IMR-90 (cell line): ENCODE data around the gene CEP295NL. TPM values are rescaled to one million over a fixed set of nuclear protein-coding genes. Genes with fewer than 3 reads are reported as not detected.

Source experiments
- ATAC-seq: fragments of 200-7000 bp; cut with Tn5 transposase; 2 replicates; pipeline ENCODE4 v1.9.1; 2020; ENCODE audit warnings: low read depth, mild to moderate bottlenecking, moderate library complexity
- BruUV-seq: library from RNA; stranded (reverse); fragments of 400-500 nt; replicated peaks from 2 replicates; lab custom pipeline; 2021; lab: Mats Ljungman, UMichigan
- CTCF ChIA-PET: fragments of 300-600 bp; formaldehyde crosslinking; extraction: SDS; loops from one replicate; lab custom pipeline; 2021; ENCODE audit warnings: antibody characterized with exemption; lab: Yijun Ruan, JAX
- POLR2A ChIA-PET: fragments of 300-600 bp; sonication (Branson Sonifier 250); formaldehyde crosslinking; loops from one replicate; lab custom pipeline; 2022; ENCODE audit warnings: antibody characterized with exemption; ENCODE audit not compliant: unreplicated experiment; lab: Charles Lee
- DNase-seq: peaks from one replicate; pipeline ENCODE4 v3.0.0; 2013
- H2AFZ ChIP-seq: replicated peaks from 2 replicates; pipeline ENCODE3; 2013; ENCODE audit warnings: low read length, mild to moderate bottlenecking; ENCODE audit not compliant: poor library complexity
- H2AK5ac ChIP-seq: 2 replicates; pipeline ENCODE4 v1.6.1; 2013; ENCODE audit warnings: low read depth, low read length, inconsistent platforms
- H2AK9ac ChIP-seq: replicated peaks from 2 replicates; pipeline ENCODE3; 2013; ENCODE audit warnings: mild to moderate bottlenecking, low read depth, low read length, moderate library complexity; ENCODE audit not compliant: poor library complexity
- H2BK120ac ChIP-seq: 2 replicates; pipeline ENCODE4 v1.6.1; 2013; ENCODE audit warnings: low read depth, low read length, inconsistent platforms
- H2BK15ac ChIP-seq: 3 replicates; pipeline ENCODE4 v1.6.1; 2013; ENCODE audit warnings: low read depth, low read length, inconsistent platforms
- H2BK20ac ChIP-seq: 2 replicates; pipeline ENCODE4 v1.6.1; 2013; ENCODE audit warnings: low read depth, mild to moderate bottlenecking, inconsistent platforms, low read length, moderate library complexity
- H2BK5ac ChIP-seq: 2 replicates; pipeline ENCODE4 v1.6.1; 2013; ENCODE audit warnings: mild to moderate bottlenecking, low read depth, low read length, inconsistent platforms; ENCODE audit not compliant: poor library complexity, severe bottlenecking
- H3K14ac ChIP-seq: replicated peaks from 2 replicates; pipeline ENCODE4 v1.6.1; 2013; ENCODE audit warnings: low read depth, low read length, inconsistent platforms
- H3K18ac ChIP-seq: 2 replicates; pipeline ENCODE4 v1.6.1; 2013; ENCODE audit warnings: low read depth, low read length, control low read depth
- H3K23ac ChIP-seq: 2 replicates; pipeline ENCODE4 v1.6.1; 2013; ENCODE audit warnings: low read depth, low read length, inconsistent platforms
- H3K27ac ChIP-seq: 2 replicates; pipeline ENCODE4 v1.5.1; 2013; ENCODE audit warnings: mild to moderate bottlenecking, control low read depth, low read length; ENCODE audit not compliant: insufficient read depth
- H3K27me3 ChIP-seq: 2 replicates; pipeline ENCODE4 v1.6.1; 2013; ENCODE audit warnings: low read length; ENCODE audit not compliant: control insufficient read depth, insufficient read depth
- H3K36me3 ChIP-seq: 2 replicates; pipeline ENCODE4 v1.6.1; 2013; ENCODE audit warnings: low read length, mixed read lengths; ENCODE audit not compliant: control insufficient read depth, insufficient read depth
- H3K4ac ChIP-seq: 2 replicates; pipeline ENCODE4 v1.6.1; 2013; ENCODE audit warnings: low read depth, low read length, inconsistent platforms
- H3K4me1 ChIP-seq: 2 replicates; pipeline ENCODE4 v1.6.1; 2013; ENCODE audit warnings: low read length, mixed read lengths; ENCODE audit not compliant: control insufficient read depth, insufficient read depth
- H3K4me2 ChIP-seq: 2 replicates; pipeline ENCODE4 v1.6.1; 2013; ENCODE audit warnings: low read depth, mild to moderate bottlenecking, control low read depth, low read length, moderate library complexity
- H3K4me3 ChIP-seq: 2 replicates; pipeline ENCODE4 v1.5.1; 2013; ENCODE audit warnings: low read depth, mild to moderate bottlenecking, control low read depth, low read length, moderate library complexity; ENCODE audit not compliant: insufficient read depth
- H3K56ac ChIP-seq: 2 replicates; pipeline ENCODE4 v1.6.1; 2013; ENCODE audit warnings: low read length, inconsistent platforms; ENCODE audit not compliant: insufficient read depth; ENCODE audit errors: extremely low read depth
- H3K79me1 ChIP-seq, 2 experiments: 2 replicates each; pipeline ENCODE4 v1.6.1; 2013; ENCODE audit warnings: low read length in 2 of 2, inconsistent platforms in 1 of 2, low read depth in 1 of 2
- H3K9ac ChIP-seq: 2 replicates; pipeline ENCODE4 v1.6.1; 2013; ENCODE audit warnings: low read depth, low read length, control low read depth
- H3K9me1 ChIP-seq: 2 replicates; pipeline ENCODE4 v1.6.1; 2013; ENCODE audit warnings: low read length, inconsistent platforms; ENCODE audit not compliant: insufficient read depth
- H3K9me3 ChIP-seq: 2 replicates; pipeline ENCODE4 v1.6.1; 2013; ENCODE audit warnings: low read length; ENCODE audit not compliant: control insufficient read depth, insufficient read depth
- H4K20me1 ChIP-seq: 2 replicates; pipeline ENCODE4 v1.6.1; 2013; ENCODE audit warnings: low read length, inconsistent platforms; ENCODE audit not compliant: insufficient read depth
- H4K5ac ChIP-seq: 2 replicates; pipeline ENCODE4 v1.6.1; 2013; ENCODE audit warnings: mild to moderate bottlenecking, low read depth, low read length, control low read depth
- H4K8ac ChIP-seq, 2 experiments: 2 replicates each; pipeline ENCODE4 v1.6.1; 2013; ENCODE audit warnings: low read depth in 2 of 2, low read length in 2 of 2, control low read depth in 1 of 2, inconsistent platforms in 1 of 2
- H4K91ac ChIP-seq: 2 replicates; pipeline ENCODE4 v1.6.1; 2013; ENCODE audit warnings: low read depth, low read length, inconsistent platforms; ENCODE audit not compliant: insufficient read depth
- POLR2A ChIP-seq: IDR thresholded peaks from 2 replicates; pipeline ENCODE4 v1.6.1; 2012; ENCODE audit warnings: mild to moderate bottlenecking, low read depth, low read length
- WGBS, 2 experiments: methylation state at CpG; one replicate each; pipeline versions ENCODE4 v1.1.5 to v1.1.7; 2013; ENCODE audit warnings: missing lambda C conversion rate in 2 of 2; ENCODE audit not compliant: insufficient read length in 1 of 2; ENCODE audit errors: extremely low coverage in 2 of 2; 5-methylcytosine and 5-hydroxymethylcytosine counted together
- dilution Hi-C: fragments of 300-500 bp; cut with HindIII; formaldehyde crosslinking; loops from one replicate; pipeline ENCODE4 v1.14.3; 2018; ENCODE audit warnings: low sequenced_read_pairs; ENCODE audit not compliant: unreplicated experiment
- in situ Hi-C: fragments of 300-500 bp; cut with MboI; formaldehyde crosslinking; loops from 3 replicates; pipeline ENCODE4 v1.14.3; 2019; ENCODE audit warnings: low sequenced_read_pairs, inconsistent platforms, mixed read lengths
- intact Hi-C: fragments of 100-400 bp; cut with micrococcal nuclease; formaldehyde crosslinking; loops from 2 replicates; pipeline ENCODE4 v1.10.0; 2022
- polyA plus RNA-seq, 3 experiments: library from polyadenylated mRNA; depleted of rRNA; stranded (reverse); fragments of >200 nt; gene quantifications; 2 replicates each; pipeline ENCODE4 v1.2.3, GENCODE V29; 2012; ENCODE audit warnings: low replicate concordance in 1 of 3
- total RNA-seq: library from RNA; depleted of rRNA; stranded (reverse); fragments of >200 nt; gene quantifications from 2 replicates; pipeline ENCODE4 v1.2.3, GENCODE V29; 2012
- TF ChIP-seq, protein P1 (sequence below): fragments of 150-350 bp; IDR thresholded peaks from 2 replicates; pipeline ENCODE4 v1.6.1; 2016; ENCODE audit warnings: low read depth, mild to moderate bottlenecking, low read length, moderate library complexity, borderline replicate concordance

The CEP295NL gene
- total and polyA plus RNA-seq, 2 of the 4 experiments (the other 2 are of a cell fraction): 0.31 to 0.72 TPM

DNA sequence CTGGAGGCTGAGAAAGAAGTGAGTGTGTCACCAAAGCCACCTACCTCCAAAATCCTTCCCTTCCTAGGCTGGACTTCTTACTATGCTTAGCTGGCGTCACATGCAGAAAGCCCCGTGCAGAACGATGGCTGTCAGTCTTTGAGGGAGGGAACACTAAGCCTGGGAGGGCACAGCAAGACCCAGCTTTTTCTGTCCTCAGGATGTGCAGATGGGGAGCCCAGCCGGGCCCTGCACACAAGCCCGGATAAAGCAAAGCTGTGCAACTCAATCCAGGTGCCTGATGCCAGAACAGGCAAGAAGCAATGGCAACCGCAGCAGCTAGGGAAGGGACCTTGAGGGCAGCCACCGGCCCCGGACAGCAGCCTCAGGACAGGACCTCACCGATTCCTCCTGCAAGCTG, 48.5 kb downstream of the CEP295NL start:
- Histone ChIP-seq H4K8ac (no peak overlapping the region), H2BK120ac (no peak overlapping the region), H3K18ac (no peak overlapping the region), H4K5ac (no peak overlapping the region), H3K56ac (no peak overlapping the region), H3K79me1 (peaks cover 9 to 57% of the 10 kb centered on the region in 2 experiments; a peak in 3 of 4 replicates), H3K36me3 (peaks cover 39% of the 10 kb centered on the region), H3K9ac (no peak overlapping the region), H3K4me3 (no peak overlapping the region), H3K4me1 (peaks cover 3% of the 10 kb centered on the region; the same call in 1 of the 2 replicates), H2BK5ac (no peak overlapping the region), H3K27ac (no peak overlapping the region), H3K23ac (no peak overlapping the region), H4K20me1 (peaks cover 7% of the 10 kb centered on the region), H3K9me1 (no peaks in the 10 kb centered on the region; the same call in 1 of the 2 replicates), H2AFZ (no peak overlapping the region), H3K4me2 (no peak overlapping the region), H2BK15ac (no peak overlapping the region; the same call in 2 of the 3 replicates), H2BK20ac (no peak overlapping the region), H2AK5ac (no peak overlapping the region), H2AK9ac (no peak overlapping the region), H4K91ac (no peak overlapping the region), H3K4ac (no peak overlapping the region), H3K14ac (no peak overlapping the region), H3K27me3 (no peaks in the 10 kb centered on the region), H3K9me3 (no peaks in the 10 kb centered on the region)
- TF ChIP-seq POLR2A: no peak
- TF ChIP-seq, protein P1, sequence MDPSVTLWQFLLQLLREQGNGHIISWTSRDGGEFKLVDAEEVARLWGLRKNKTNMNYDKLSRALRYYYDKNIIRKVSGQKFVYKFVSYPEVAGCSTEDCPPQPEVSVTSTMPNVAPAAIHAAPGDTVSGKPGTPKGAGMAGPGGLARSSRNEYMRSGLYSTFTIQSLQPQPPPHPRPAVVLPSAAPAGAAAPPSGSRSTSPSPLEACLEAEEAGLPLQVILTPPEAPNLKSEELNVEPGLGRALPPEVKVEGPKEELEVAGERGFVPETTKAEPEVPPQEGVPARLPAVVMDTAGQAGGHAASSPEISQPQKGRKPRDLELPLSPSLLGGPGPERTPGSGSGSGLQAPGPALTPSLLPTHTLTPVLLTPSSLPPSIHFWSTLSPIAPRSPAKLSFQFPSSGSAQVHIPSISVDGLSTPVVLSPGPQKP: no peak
- intact Hi-C loops (no loop called here), dilution Hi-C loops (no loop called here), in situ Hi-C loops (loop anchor here (25.0 kb wide), 1 partner anchor 533 kb away; no protein-coding TSS in a partner anchor)
- DNase-seq (no peak), ATAC-seq (no peak)
- ChIA-PET POLR2A (no interaction called here), CTCF (interaction anchor here (1.2 kb wide), 1 partner anchor 11 kb away, joined by 3 read pairs; no protein-coding TSS in a partner anchor)
- 88% methylated on average over 2 of the region's 9 CpGs; no CpG with 5 or more reads in 1 of the 2 experiments for WGBS, 2 experiments
- BruUV-seq: no TSS peak
